Posterior cingulate gyrus (tissue), 11 donors: ENCODE results near the gene SH2D5.
"Not testable (repeated sequence)": the region's sequence is repeated elsewhere in the genome, so short reads cannot be mapped to it uniquely, and the experiment has no call there.

Source experiments
- DNase-seq, 10 donors: peaks; one replicate each; pipeline versions ENCODE4 v3.0.0 to v3.0.0-alpha.2; 2020 to 2021; ENCODE audit warnings: mixed read lengths in 3 of 10
- intact Hi-C: fragments of 100-400 bp; cut with DNase I; formaldehyde crosslinking; loops from one replicate; pipeline ENCODE4 v1.15.1; 2023

SH2D5 gene

GRCh38 chr1:20729155-20729931 lies 3.2 kb downstream of the SH2D5 start:
- DNase-seq, result peak in 3 of 10 donors; percentile 9 to 82 (median 77)
- intact Hi-C loops, result no loop called here

GRCh38 chr1:20728371-20729154 lies 3.9 kb downstream of the SH2D5 start:
- DNase-seq, result peak in 3 of 10 donors; percentile 1 to 61 (median 55)
- intact Hi-C loops, result no loop called here

- intact Hi-C loops, result no loop called here
- DNase-seq, result peak in 3 of 10 donors; percentile 14 to 75 (median 62)
Measured at GRCh38 chr1:20727746-20728316, 4.7 kb downstream of the SH2D5 start.

GRCh38 chr1:20726932-20727745 lies 5.4 kb downstream of the SH2D5 start:
- intact Hi-C loops, result no loop called here

GRCh38 chr1:20726118-20726911 lies 6.2 kb downstream of the SH2D5 start:
- intact Hi-C loops, result no loop called here

More at GRCh38 chr1:20726932-20727745, 5.4 kb downstream of the SH2D5 start:
- peak in 3 of 10 donors; percentile 2 to 79 (median 50) for DNase-seq

GRCh38 chr1:20725189-20726117 lies 7.0 kb downstream of the SH2D5 start:
- intact Hi-C loops, result no loop called here
- DNase-seq, result peak in 4 of 10 donors; percentile 5 to 72 (median 63)

More at GRCh38 chr1:20726118-20726911, 6.2 kb downstream of the SH2D5 start:
- DNase-seq, result peak in 3 of 10 donors; percentile 47 to 74 (median 62)

- intact Hi-C loops, result no loop called here
- DNase-seq, result peak in 4 of 10 donors; percentile 7 to 65 (median 50)
Measured at GRCh38 chr1:20724364-20725188, 7.9 kb downstream of the SH2D5 start.

GRCh38 chr1:20723537-20724363 lies 8.8 kb downstream of the SH2D5 start:
- peak in 4 of 10 donors; percentile 5 to 76 (median 59) for DNase-seq
- intact Hi-C loops, result no loop called here

- DNase-seq, result no peak
- intact Hi-C loops, result no loop called here
Measured at GRCh38 chr1:20723159-20723536, 9.4 kb downstream of the SH2D5 start.

GRCh38 chr1:20721117-20722061 lies 11.1 kb downstream of the SH2D5 start:
- DNase-seq, result peak in 4 of 10 donors; percentile 1 to 75 (median 67)
- intact Hi-C loops, result no loop called here

- intact Hi-C loops, result no loop called here
- peak in 4 of 10 donors; percentile 1 to 59 (median 40) for DNase-seq
Measured at GRCh38 chr1:20720631-20721091, 11.8 kb downstream of the SH2D5 start.

GRCh38 chr1:20719871-20720620 lies 12.5 kb downstream of the SH2D5 start:
- DNase-seq, result peak in 3 of 10 donors; percentile 27 to 50 (median 42)
- intact Hi-C loops, result no loop called here

GRCh38 chr1:20719261-20719660 lies 13.2 kb downstream of the SH2D5 start:
- intact Hi-C loops, result no loop called here
- peak in 2 of 10 donors; percentile 48 to 52 for DNase-seq

GRCh38 chr1:20718343-20718882 lies 14.1 kb downstream of the SH2D5 start:
- intact Hi-C loops, result not testable (repeated sequence)
- peak in 3 of 10 donors; percentile 23 to 76 (median 74) for DNase-seq
